GM23338 (cell line): ENCODE data around the gene GMPS. TPM values are rescaled to one million over a fixed set of nuclear protein-coding genes. Genes with fewer than 3 reads are reported as not detected.
"Not testable (repeated sequence)": the region's sequence is repeated elsewhere in the genome, so short reads cannot be mapped to it uniquely, and the experiment has no call there.

ENCODE experiments used
- ATAC-seq: fragments of 200-7000 bp; cut with Tn5 transposase; 3 replicates; pipeline ENCODE4 v1.9.1; 2020
- DNase-seq: peaks from one replicate; pipeline ENCODE4 v3.0.0-alpha.2; 2015; ENCODE audit warnings: low spot score
- H2AFZ ChIP-seq: fragments of 200-600 bp; sonication (generic); 2 replicates; pipeline ENCODE4 v1.8.0; 2016; ENCODE audit warnings: antibody characterized with exemption, mild to moderate bottlenecking, moderate library complexity
- H3F3A ChIP-seq: fragments of 200-600 bp; sonication (generic); replicated peaks from 2 replicates; pipeline ENCODE4 v1.8.0; 2017; ENCODE audit warnings: antibody characterized with exemption, mixed run types, low read depth
- H3K27ac ChIP-seq: fragments of 200-600 bp; sonication (generic); 2 replicates; pipeline ENCODE4 v1.6.1; 2016; ENCODE audit warnings: low read depth
- H3K27me3 ChIP-seq: fragments of 200-600 bp; sonication (generic); 2 replicates; pipeline ENCODE4 v1.8.0; 2016; ENCODE audit warnings: mild to moderate bottlenecking, mixed run types, moderate library complexity; ENCODE audit not compliant: insufficient read depth
- H3K36me3 ChIP-seq: fragments of 200-600 bp; sonication (generic); 2 replicates; pipeline ENCODE4 v1.8.0; 2016; ENCODE audit warnings: mild to moderate bottlenecking; ENCODE audit not compliant: insufficient read depth
- H3K4me1 ChIP-seq: fragments of 200-600 bp; sonication (generic); 2 replicates; pipeline ENCODE4 v1.8.0; 2016; ENCODE audit warnings: mild to moderate bottlenecking, moderate library complexity; ENCODE audit not compliant: insufficient read depth
- H3K4me2 ChIP-seq: fragments of 200-600 bp; sonication (generic); 2 replicates; pipeline ENCODE4 v1.7.1; 2017; ENCODE audit warnings: mixed run types
- H3K4me3 ChIP-seq: fragments of 200-600 bp; sonication (generic); 2 replicates; pipeline ENCODE4 v1.6.1; 2016; ENCODE audit warnings: mixed run types
- H3K79me2 ChIP-seq: fragments of 200-600 bp; sonication (generic); replicated peaks from 2 replicates; pipeline ENCODE4 v1.8.0; 2017; ENCODE audit warnings: mild to moderate bottlenecking; ENCODE audit not compliant: insufficient read depth
- H3K9me2 ChIP-seq: fragments of 200-600 bp; sonication (generic); 2 replicates; pipeline ENCODE4 v1.8.0; 2017; ENCODE audit not compliant: insufficient read depth
- H4K20me1 ChIP-seq: fragments of 200-600 bp; sonication (generic); replicated peaks from 2 replicates; pipeline ENCODE4 v1.8.0; 2017; ENCODE audit warnings: mild to moderate bottlenecking; ENCODE audit not compliant: insufficient read depth
- H3K27ac Mint-ChIP-seq: 2 replicates; pipeline ENCODE4 v1.8.0; 2020; ENCODE audit warnings: inconsistent platforms, mild to moderate bottlenecking, moderate library complexity, mixed read lengths
- H3K27me3 Mint-ChIP-seq: 3 replicates; pipeline ENCODE4 v1.8.0; 2022; ENCODE audit warnings: low read depth, mild to moderate bottlenecking, moderate library complexity, mixed read lengths, inconsistent platforms; ENCODE audit not compliant: insufficient read depth, poor library complexity
- H3K36me3 Mint-ChIP-seq: 3 replicates; pipeline ENCODE4 v1.8.0; 2021; ENCODE audit warnings: low read depth, mild to moderate bottlenecking, inconsistent platforms, moderate library complexity, mixed read lengths
- H3K4me1 Mint-ChIP-seq: 3 replicates; pipeline ENCODE4 v1.8.0; 2020; ENCODE audit warnings: mild to moderate bottlenecking, inconsistent platforms, mixed read lengths
- H3K4me3 Mint-ChIP-seq: 3 replicates; pipeline ENCODE4 v1.8.0; 2021; ENCODE audit warnings: moderate library complexity, mild to moderate bottlenecking, inconsistent platforms, mixed read lengths
- H3K9me3 Mint-ChIP-seq: 3 replicates; pipeline ENCODE4 v1.8.0; 2020; ENCODE audit warnings: moderate library complexity, mild to moderate bottlenecking, inconsistent platforms, mixed read lengths
- JUNB ChIP-seq: IDR thresholded peaks from one replicate; pipeline ENCODE4 v1.6.1; 2016; ENCODE audit warnings: antibody characterized with exemption; ENCODE audit not compliant: unreplicated experiment
- NANOG ChIP-seq: IDR thresholded peaks from 2 replicates; pipeline ENCODE4 v1.6.1; 2016; ENCODE audit warnings: antibody characterized with exemption, borderline replicate concordance
- POLR2AphosphoS5 ChIP-seq: IDR thresholded peaks from 2 replicates; pipeline ENCODE4 v1.6.1; 2016; ENCODE audit warnings: antibody characterized with exemption, low read depth
- ZNF114 ChIP-seq: fragments of 250-450 bp; sonication (Bioruptor Pico); IDR thresholded peaks from 2 replicates; pipeline ENCODE4 v1.5.0; 2020; ENCODE audit warnings: mild to moderate bottlenecking, moderate library complexity
- ZNF331 ChIP-seq: fragments of 250-450 bp; sonication (Bioruptor Pico); IDR thresholded peaks from 2 replicates; pipeline ENCODE4 v1.5.0; 2020; ENCODE audit warnings: low read depth, mild to moderate bottlenecking, moderate library complexity
- polyA plus RNA-seq: library from polyadenylated mRNA; unstranded; fragments of >200 nt; fragmentation: Nextera tagmentation; extraction: Ambion mirVana; gene quantifications from 2 replicates; pipeline ENCODE4 v1.2.1, GENCODE V29; 2016
- total RNA-seq: library from RNA; depleted of rRNA; stranded (reverse); fragments of >200 nt; shearing (Covaris generic); gene quantifications from 2 replicates; pipeline ENCODE4 v1.2.3, GENCODE V29; 2014
- TF ChIP-seq, protein P1 (sequence below): IDR thresholded peaks from one replicate; pipeline ENCODE4 v1.6.1; 2018; ENCODE audit warnings: antibody characterized with exemption; ENCODE audit not compliant: unreplicated experiment
- TF ChIP-seq, protein P2 (sequence below): IDR thresholded peaks from 2 replicates; pipeline ENCODE4 v1.6.1; 2016; ENCODE audit warnings: antibody characterized with exemption

GMPS gene
- total and polyA plus RNA-seq, 2 experiments from 2014 or later, result 72.0 to 145 TPM

DNA sequence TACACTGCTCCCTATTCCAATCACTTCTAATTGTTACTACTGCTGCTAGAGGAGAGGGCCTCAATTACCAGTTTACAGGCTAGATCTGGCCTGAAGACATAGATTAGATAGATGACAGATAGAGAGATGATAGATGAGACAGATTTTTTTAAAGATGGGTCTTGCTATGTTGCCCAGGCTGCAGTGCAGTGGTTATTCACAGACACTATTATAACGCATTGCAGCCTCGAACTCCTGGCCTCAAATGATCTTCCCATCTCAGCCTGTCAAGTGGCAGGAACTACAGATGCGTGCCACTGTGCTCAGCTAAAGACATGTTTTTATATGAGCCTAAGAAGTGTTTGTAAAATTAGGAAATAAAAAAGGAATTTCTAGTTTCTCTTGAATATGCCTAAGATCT lies 22.5 kb upstream of the GMPS start (continued):
- TF ChIP-seq, protein P1, sequence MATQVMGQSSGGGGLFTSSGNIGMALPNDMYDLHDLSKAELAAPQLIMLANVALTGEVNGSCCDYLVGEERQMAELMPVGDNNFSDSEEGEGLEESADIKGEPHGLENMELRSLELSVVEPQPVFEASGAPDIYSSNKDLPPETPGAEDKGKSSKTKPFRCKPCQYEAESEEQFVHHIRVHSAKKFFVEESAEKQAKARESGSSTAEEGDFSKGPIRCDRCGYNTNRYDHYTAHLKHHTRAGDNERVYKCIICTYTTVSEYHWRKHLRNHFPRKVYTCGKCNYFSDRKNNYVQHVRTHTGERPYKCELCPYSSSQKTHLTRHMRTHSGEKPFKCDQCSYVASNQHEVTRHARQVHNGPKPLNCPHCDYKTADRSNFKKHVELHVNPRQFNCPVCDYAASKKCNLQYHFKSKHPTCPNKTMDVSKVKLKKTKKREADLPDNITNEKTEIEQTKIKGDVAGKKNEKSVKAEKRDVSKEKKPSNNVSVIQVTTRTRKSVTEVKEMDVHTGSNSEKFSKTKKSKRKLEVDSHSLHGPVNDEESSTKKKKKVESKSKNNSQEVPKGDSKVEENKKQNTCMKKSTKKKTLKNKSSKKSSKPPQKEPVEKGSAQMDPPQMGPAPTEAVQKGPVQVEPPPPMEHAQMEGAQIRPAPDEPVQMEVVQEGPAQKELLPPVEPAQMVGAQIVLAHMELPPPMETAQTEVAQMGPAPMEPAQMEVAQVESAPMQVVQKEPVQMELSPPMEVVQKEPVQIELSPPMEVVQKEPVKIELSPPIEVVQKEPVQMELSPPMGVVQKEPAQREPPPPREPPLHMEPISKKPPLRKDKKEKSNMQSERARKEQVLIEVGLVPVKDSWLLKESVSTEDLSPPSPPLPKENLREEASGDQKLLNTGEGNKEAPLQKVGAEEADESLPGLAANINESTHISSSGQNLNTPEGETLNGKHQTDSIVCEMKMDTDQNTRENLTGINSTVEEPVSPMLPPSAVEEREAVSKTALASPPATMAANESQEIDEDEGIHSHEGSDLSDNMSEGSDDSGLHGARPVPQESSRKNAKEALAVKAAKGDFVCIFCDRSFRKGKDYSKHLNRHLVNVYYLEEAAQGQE, result no peak
- TF ChIP-seq, protein P2, sequence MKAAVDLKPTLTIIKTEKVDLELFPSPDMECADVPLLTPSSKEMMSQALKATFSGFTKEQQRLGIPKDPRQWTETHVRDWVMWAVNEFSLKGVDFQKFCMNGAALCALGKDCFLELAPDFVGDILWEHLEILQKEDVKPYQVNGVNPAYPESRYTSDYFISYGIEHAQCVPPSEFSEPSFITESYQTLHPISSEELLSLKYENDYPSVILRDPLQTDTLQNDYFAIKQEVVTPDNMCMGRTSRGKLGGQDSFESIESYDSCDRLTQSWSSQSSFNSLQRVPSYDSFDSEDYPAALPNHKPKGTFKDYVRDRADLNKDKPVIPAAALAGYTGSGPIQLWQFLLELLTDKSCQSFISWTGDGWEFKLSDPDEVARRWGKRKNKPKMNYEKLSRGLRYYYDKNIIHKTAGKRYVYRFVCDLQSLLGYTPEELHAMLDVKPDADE, result no peak
- TF ChIP-seq POLR2AphosphoS5, result no peak

DNA sequence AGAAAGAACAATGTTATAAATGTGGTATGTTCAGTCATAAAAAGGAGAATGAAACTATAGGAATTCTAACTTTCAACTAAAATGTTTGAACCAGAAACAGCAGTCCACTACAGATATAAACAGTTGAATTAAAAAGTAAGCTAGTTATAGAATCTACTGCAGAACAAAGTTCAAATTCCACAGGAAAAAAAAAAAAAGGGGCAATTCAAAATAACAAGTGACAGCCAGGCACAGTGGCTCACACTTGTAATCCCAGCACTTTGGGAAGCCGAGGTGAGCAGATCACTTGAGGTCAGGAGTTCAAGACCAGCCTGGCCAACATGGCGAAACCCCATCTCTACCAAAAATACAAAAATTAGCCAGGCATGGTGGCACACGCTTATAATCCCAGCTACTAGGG lies 21.0 kb upstream of the GMPS start:
- H3K36me3 Mint-ChIP-seq, ATAC-seq, DNase-seq, H3F3A ChIP-seq, H3K36me3 ChIP-seq, H2AFZ ChIP-seq, H3K9me3 Mint-ChIP-seq, H3K4me3 Mint-ChIP-seq, H3K4me2 ChIP-seq, H3K4me3 ChIP-seq, H3K9me2 ChIP-seq, H3K27ac Mint-ChIP-seq, H3K27me3 ChIP-seq, H3K27ac ChIP-seq: not testable (repeated sequence)
- peaks cover 15% of the 10 kb centered on the region; the same call in 2 of the 3 replicates for H3K4me1 Mint-ChIP-seq
- H4K20me1 ChIP-seq, result peaks cover 23% of the 10 kb centered on the region
- peaks cover 18% of the 10 kb centered on the region for H3K4me1 ChIP-seq
- H3K27me3 Mint-ChIP-seq, result peaks cover 11% of the 10 kb centered on the region
- peaks cover 88% of the 10 kb centered on the region for H3K79me2 ChIP-seq

DNA sequence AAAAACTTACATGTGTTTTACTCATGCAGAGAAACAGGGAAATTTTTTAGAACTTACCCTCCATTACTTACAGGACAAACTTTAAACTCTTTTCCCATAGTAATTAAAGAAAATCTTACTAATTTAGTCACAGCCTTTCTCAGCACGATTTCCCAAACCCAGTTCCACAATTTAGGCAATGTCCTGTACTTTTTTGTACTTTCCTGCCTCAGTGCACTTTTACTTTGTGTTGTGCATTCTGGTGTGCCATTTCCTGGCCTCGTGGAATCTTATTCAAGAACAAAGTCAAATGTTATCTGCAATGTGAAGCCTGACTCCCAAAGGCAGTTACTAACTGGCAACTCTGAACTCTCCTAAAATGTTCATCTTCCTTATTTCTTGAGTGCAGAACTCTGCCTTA lies 18.1 kb upstream of the GMPS start:
- Histone ChIP-seq H3K4me1 (peaks cover 18% of the 10 kb centered on the region), H3K9me2 (no peaks in the 10 kb centered on the region), H2AFZ (no peak overlapping the region), H3K36me3 (no peaks in the 10 kb centered on the region), H3K79me2 (peaks cover 59% of the 10 kb centered on the region), H3K4me2 (peak overlapping the region; percentile 97), H3F3A (no peaks in the 10 kb centered on the region), H4K20me1 (peaks cover 23% of the 10 kb centered on the region), H3K4me3 (peak overlapping the region; percentile 94), H3K27ac (no peak overlapping the region), H3K27me3 (no peaks in the 10 kb centered on the region)
- peaks cover 19% of the 10 kb centered on the region for H3K4me1 Mint-ChIP-seq
- peaks cover 5% of the 10 kb centered on the region; the same call in 1 of the 3 replicates for H3K9me3 Mint-ChIP-seq
- peak overlapping the region; percentile 97 for H3K4me3 Mint-ChIP-seq
- H3K27ac Mint-ChIP-seq, result no peak overlapping the region
- DNase-seq (no peak), ATAC-seq (no peak)
- peaks cover 12% of the 10 kb centered on the region; the same call in 2 of the 3 replicates for H3K36me3 Mint-ChIP-seq
- peaks cover 17% of the 10 kb centered on the region for H3K27me3 Mint-ChIP-seq
- TF ChIP-seq, protein P2, result no peak
- no peak for TF ChIP-seq NANOG
- TF ChIP-seq, protein P1, result no peak
- TF ChIP-seq ZNF331, result no peak
- TF ChIP-seq ZNF114 (CRISPR knock-in tag), result no peak
- no peak for TF ChIP-seq JUNB
- TF ChIP-seq POLR2AphosphoS5, result no peak
